Upper lobe of left lung (tissue), 4 donors: ENCODE data around the gene GPC5.

ENCODE experiments used
- CTCF ChIP-seq, 6 experiments: fragments of 450-650 bp in 4 of 6; fragments of 200-600 bp in 2 of 6; sonication (generic) in 2 of 6; IDR thresholded peaks; one replicate each; pipeline ENCODE4 v1.5.1; 2016 to 2019; ENCODE audit warnings: antibody characterized with exemption in 6 of 6
- EP300 ChIP-seq, 4 donors: sonication (generic); formaldehyde crosslinking; IDR thresholded peaks; one replicate each; pipeline ENCODE4 v1.5.1; 2017; ENCODE audit warnings: antibody characterized with exemption in 4 of 4, control low read depth in 2 of 4
- POLR2A ChIP-seq, 4 donors: fragments of 450-650 bp; IDR thresholded peaks; one replicate each; pipeline ENCODE4 v1.5.1; 2016 to 2017; ENCODE audit warnings: antibody characterized with exemption in 4 of 4, mild to moderate bottlenecking in 2 of 4

GRCh38 chr13:91797567-91797966 is 399.1 kb downstream of the GPC5 start:
- no peak for TF ChIP-seq CTCF (IDR thresholded peaks at IDR 0.05)
- no peak for TF ChIP-seq POLR2A (IDR thresholded peaks at IDR 0.05)
- TF ChIP-seq EP300 (IDR thresholded peaks at IDR 0.05), result no peak
